NT2/D1 (cell line): ENCODE data around the gene STK32B.

Experiments used
- YY1 ChIP-seq: IDR thresholded peaks from 2 replicates; pipeline ENCODE4 v1.6.1; 2011; ENCODE audit not compliant: insufficient read length, insufficient read depth
- ZNF274 ChIP-seq: IDR thresholded peaks from 2 replicates; pipeline ENCODE4 v1.6.1; 2011; ENCODE audit warnings: mild to moderate bottlenecking, low read depth, low read length

DNA sequence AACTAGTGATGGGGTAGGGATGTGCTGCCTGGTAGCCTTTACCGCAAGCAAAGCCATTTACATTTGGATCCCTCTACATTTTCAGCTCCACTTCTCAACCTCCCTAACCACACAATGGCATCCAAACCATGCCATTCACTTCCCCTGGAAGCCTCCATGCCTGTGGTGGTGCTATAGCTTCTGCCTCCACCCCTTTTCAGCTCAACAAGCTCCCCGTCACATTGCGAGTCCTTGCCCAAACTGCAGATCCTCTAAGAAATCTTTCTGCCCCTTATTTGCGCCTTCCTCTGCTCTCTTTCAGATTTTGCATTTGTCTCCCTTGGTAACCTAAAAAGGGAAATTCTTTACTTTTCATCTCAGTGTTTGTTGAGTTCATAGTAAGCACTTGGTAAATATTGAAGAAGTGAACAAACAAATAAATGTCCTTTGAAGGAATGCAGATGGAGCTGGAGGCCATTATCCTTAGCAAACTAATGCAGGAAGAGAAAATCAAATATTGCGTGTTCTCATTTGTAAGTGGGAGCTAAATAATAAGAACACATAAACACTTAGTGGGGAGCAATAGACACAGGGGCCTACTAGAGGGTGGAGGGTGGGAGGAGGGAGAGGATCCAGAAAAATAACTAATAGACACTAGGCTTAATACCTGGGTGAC, 38.9 kb upstream of the STK32B start:
- TF ChIP-seq ZNF274 (no peak), YY1 (no peak)
